KMS-11 (cell line): ENCODE results near the gene IFRD2.

ENCODE experiments used
- H2AFZ ChIP-seq: fragments of 200-600 bp; sonication (generic); 2 replicates; pipeline ENCODE4 v1.6.1; 2016; ENCODE audit warnings: antibody characterized with exemption, mixed run types, low read depth
- H3K27ac ChIP-seq: fragments of 200-600 bp; sonication (generic); 2 replicates; pipeline ENCODE4 v1.6.1; 2016; ENCODE audit warnings: mild to moderate bottlenecking, mixed run types
- H3K27me3 ChIP-seq: fragments of 200-600 bp; sonication (generic); 2 replicates; pipeline ENCODE4 v1.6.1; 2017; ENCODE audit warnings: mild to moderate bottlenecking, low read depth, mixed run types, moderate library complexity; ENCODE audit not compliant: insufficient read depth
- H3K36me3 ChIP-seq: fragments of 200-600 bp; sonication (generic); 2 replicates; pipeline ENCODE4 v1.6.1; 2017; ENCODE audit warnings: mild to moderate bottlenecking, mixed run types; ENCODE audit not compliant: insufficient read depth
- H3K4me1 ChIP-seq: fragments of 200-600 bp; sonication (generic); 2 replicates; pipeline ENCODE4 v1.6.1; 2016; ENCODE audit warnings: mild to moderate bottlenecking, low read depth, mixed run types; ENCODE audit not compliant: poor library complexity, severe bottlenecking
- H3K4me2 ChIP-seq: fragments of 200-600 bp; sonication (generic); 2 replicates; pipeline ENCODE4 v1.7.0; 2016; ENCODE audit warnings: mild to moderate bottlenecking, mixed run types
- H3K4me3 ChIP-seq: fragments of 200-600 bp; sonication (generic); IDR thresholded peaks from 2 replicates; pipeline ENCODE4 v1.6.1; 2017; ENCODE audit warnings: low read depth, low read length, mixed read lengths; ENCODE audit not compliant: insufficient read depth
- H3K79me2 ChIP-seq: fragments of 200-600 bp; sonication (generic); 2 replicates; pipeline ENCODE4 v1.6.1; 2016; ENCODE audit warnings: low read depth, mixed run types; ENCODE audit not compliant: insufficient read depth
- H3K9ac ChIP-seq: fragments of 200-600 bp; sonication (generic); 2 replicates; pipeline ENCODE4 v1.6.1; 2016; ENCODE audit warnings: mild to moderate bottlenecking, mixed run types
- H4K20me1 ChIP-seq: fragments of 200-600 bp; sonication (generic); 2 replicates; pipeline ENCODE4 v1.6.1; 2016; ENCODE audit warnings: mild to moderate bottlenecking, mixed run types; ENCODE audit not compliant: insufficient read depth
- CTCF ChIP-seq: fragments of 200-600 bp; sonication (generic); conservative IDR thresholded peaks from 2 replicates; pipeline ENCODE4 v1.6.1; 2017; ENCODE audit warnings: low read depth, mild to moderate bottlenecking, antibody characterized with exemption, low read length, moderate library complexity, mixed read lengths

The IFRD2 gene

GRCh38 chr3:50304601-50305000 lies 12.4 kb upstream of the IFRD2 start:
- TF ChIP-seq CTCF, result no peak
- Histone ChIP-seq H3K79me2 (no peaks in the 10 kb centered on the region), H3K9ac (no peak overlapping the region), H4K20me1 (no peaks in the 10 kb centered on the region), H2AFZ (no peak overlapping the region), H3K27me3 (no peaks in the 10 kb centered on the region), H3K4me2 (no peak overlapping the region), H3K4me1 (peaks cover 8% of the 10 kb centered on the region), H3K4me3 (no peak overlapping the region), H3K36me3 (no peaks in the 10 kb centered on the region), H3K27ac (no peak overlapping the region)

GRCh38 chr3:50303013-50303815 lies 11.0 kb upstream of the IFRD2 start, which contains the start of gene HYAL1:
Gene HYAL1, minus strand, starts transcription at chr3:50303574. Its CDS starts 618 bp downstream, at chr3:50302956.
- H3K27ac ChIP-seq, result no peak within 1 kb of the TSS

GRCh38 chr3:50302095-50303012 lies 10.1 kb upstream of the IFRD2 start:
- Histone ChIP-seq H2AFZ (no peak overlapping the region), H3K4me3 (no peak overlapping the region), H3K4me1 (peaks cover 15% of the 10 kb centered on the region), H3K27ac (no peak overlapping the region), H3K27me3 (no peaks in the 10 kb centered on the region), H3K4me2 (no peak overlapping the region), H3K36me3 (no peaks in the 10 kb centered on the region), H4K20me1 (no peaks in the 10 kb centered on the region), H3K9ac (no peak overlapping the region), H3K79me2 (no peaks in the 10 kb centered on the region)
- TF ChIP-seq CTCF, result no peak

More at GRCh38 chr3:50303013-50303815, 11.0 kb upstream of the IFRD2 start, which contains the start of gene HYAL1:
- Histone ChIP-seq H3K9ac (no peak within 1 kb of the TSS), H3K79me2 (no peaks in the 10 kb centered on the region), H2AFZ (no peak within 1 kb of the TSS), H4K20me1 (no peaks in the 10 kb centered on the region), H3K4me3 (no peak within 1 kb of the TSS), H3K27me3 (no peaks in the 10 kb centered on the region), H3K36me3 (no peaks in the 10 kb centered on the region), H3K4me1 (peaks cover 11% of the 10 kb centered on the region), H3K4me2 (no peak within 1 kb of the TSS)
- TF ChIP-seq CTCF, result no peak

GRCh38 chr3:50300681-50301254 lies 8.5 kb upstream of the IFRD2 start:
- Histone ChIP-seq H3K36me3 (no peaks in the 10 kb centered on the region), H2AFZ (no peak overlapping the region), H3K27ac (no peak overlapping the region), H3K4me2 (no peak overlapping the region), H3K27me3 (no peaks in the 10 kb centered on the region), H4K20me1 (no peaks in the 10 kb centered on the region), H3K79me2 (no peaks in the 10 kb centered on the region), H3K9ac (no peak overlapping the region), H3K4me3 (no peak overlapping the region), H3K4me1 (peaks cover 15% of the 10 kb centered on the region)
- TF ChIP-seq CTCF, result no peak
